ENCODE measurements around the gene OSBPL3. TPM values are rescaled to one million over a fixed set of nuclear protein-coding genes. Genes with fewer than 3 reads are reported as not detected.

OSBPL3 gene
- total RNA-seq, 6 experiments from 2014 or later = 49.7 to 68.8 (median 63.2) TPM

DNA sequence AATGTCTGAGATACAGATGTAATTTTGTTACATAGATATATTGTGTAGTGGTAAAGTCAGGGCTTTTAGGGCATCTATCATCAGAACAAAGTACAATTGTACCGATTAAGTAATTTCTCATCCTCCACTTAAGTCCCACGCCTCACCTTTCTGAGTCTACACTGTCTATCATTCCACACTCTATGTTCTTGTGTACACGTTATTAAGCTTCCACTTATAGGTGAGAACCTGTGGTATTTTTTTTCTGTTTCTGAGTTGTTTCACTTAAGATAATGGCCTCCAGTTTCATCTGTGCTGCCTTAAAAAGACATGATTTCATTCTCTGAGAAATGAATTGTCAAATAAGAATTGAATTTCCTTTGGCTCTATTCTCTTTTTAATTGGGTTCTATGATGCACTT is 15.5 kb upstream of the OSBPL3 start:
- DNase-seq = no peak
- peaks cover 15% of the 10 kb centered on the region for H3K36me3 Mint-ChIP-seq (ENCODE audit: low read depth)
- no peak overlapping the region for H3K27ac Mint-ChIP-seq
- peaks cover 4% of the 10 kb centered on the region for H3K27me3 Mint-ChIP-seq (ENCODE audit: insufficient read depth)
- TF ChIP-seq, protein P1, sequence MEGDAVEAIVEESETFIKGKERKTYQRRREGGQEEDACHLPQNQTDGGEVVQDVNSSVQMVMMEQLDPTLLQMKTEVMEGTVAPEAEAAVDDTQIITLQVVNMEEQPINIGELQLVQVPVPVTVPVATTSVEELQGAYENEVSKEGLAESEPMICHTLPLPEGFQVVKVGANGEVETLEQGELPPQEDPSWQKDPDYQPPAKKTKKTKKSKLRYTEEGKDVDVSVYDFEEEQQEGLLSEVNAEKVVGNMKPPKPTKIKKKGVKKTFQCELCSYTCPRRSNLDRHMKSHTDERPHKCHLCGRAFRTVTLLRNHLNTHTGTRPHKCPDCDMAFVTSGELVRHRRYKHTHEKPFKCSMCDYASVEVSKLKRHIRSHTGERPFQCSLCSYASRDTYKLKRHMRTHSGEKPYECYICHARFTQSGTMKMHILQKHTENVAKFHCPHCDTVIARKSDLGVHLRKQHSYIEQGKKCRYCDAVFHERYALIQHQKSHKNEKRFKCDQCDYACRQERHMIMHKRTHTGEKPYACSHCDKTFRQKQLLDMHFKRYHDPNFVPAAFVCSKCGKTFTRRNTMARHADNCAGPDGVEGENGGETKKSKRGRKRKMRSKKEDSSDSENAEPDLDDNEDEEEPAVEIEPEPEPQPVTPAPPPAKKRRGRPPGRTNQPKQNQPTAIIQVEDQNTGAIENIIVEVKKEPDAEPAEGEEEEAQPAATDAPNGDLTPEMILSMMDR (IDR thresholded peaks at IDR 0.05) = no peak
- H3K9me3 Mint-ChIP-seq = peaks cover 15% of the 10 kb centered on the region
- H3K4me1 Mint-ChIP-seq (ENCODE audit: low read depth) = no peaks in the 10 kb centered on the region
- no peak overlapping the region for H3K4me3 Mint-ChIP-seq

DNA sequence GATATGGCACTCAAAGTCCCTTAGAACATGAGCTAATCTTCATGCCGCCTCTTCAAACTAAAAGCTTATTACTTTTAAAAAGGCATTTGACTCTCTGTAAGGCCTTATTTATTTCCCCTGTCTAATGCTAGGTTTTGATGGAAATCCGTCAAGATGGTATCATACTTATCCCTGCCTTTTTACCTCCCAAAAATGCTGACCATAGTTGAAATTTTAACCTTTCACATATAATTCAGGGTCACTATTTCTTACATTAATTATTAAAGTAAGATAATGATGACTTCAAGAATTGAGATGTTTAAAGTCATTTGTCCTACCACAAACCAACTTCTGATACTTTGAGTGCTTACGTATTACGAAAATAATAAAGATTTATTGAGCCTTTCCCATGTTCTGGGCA is 12.3 kb upstream of the OSBPL3 start:
- Mint-ChIP-seq H3K4me1 (ENCODE audit: low read depth) (no peaks in the 10 kb centered on the region), H3K36me3 (ENCODE audit: low read depth) (no peaks in the 10 kb centered on the region), H3K4me3 (no peak overlapping the region), H3K27me3 (ENCODE audit: insufficient read depth) (peaks cover 4% of the 10 kb centered on the region), H3K9me3 (no peaks in the 10 kb centered on the region), H3K27ac (no peak overlapping the region)
- TF ChIP-seq, protein P1 (IDR thresholded peaks at IDR 0.05) = no peak
- DNase-seq = no peak

DNA sequence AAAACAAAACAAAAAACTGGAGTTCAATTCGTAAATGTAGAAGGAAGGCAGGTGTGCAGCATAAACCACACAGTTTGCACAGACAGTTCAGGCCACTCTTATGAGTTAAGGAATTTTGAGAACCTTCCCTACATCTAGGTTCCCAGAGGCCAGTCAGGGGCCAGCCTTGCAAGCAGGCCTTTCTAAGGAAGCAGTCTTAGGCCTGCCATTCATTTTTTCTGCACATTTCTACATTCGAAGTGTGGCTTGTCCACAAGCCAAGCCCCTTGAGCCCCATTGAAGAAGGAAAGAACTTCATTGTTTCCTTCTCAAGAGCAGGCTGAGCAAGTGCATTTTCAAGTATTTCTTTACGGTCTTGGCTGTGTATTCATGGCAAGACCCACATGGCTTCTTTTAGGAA is 11.4 kb upstream of the OSBPL3 start:
- no peak overlapping the region for H3K4me3 Mint-ChIP-seq
- H3K9me3 Mint-ChIP-seq = no peaks in the 10 kb centered on the region
- TF ChIP-seq, protein P1 (IDR thresholded peaks at IDR 0.05) = no peak
- no peak for DNase-seq
- H3K4me1 Mint-ChIP-seq (ENCODE audit: low read depth) = no peaks in the 10 kb centered on the region
- peaks cover 4% of the 10 kb centered on the region for H3K27me3 Mint-ChIP-seq (ENCODE audit: insufficient read depth)
- no peak overlapping the region for H3K27ac Mint-ChIP-seq
- no peaks in the 10 kb centered on the region for H3K36me3 Mint-ChIP-seq (ENCODE audit: low read depth)

DNA sequence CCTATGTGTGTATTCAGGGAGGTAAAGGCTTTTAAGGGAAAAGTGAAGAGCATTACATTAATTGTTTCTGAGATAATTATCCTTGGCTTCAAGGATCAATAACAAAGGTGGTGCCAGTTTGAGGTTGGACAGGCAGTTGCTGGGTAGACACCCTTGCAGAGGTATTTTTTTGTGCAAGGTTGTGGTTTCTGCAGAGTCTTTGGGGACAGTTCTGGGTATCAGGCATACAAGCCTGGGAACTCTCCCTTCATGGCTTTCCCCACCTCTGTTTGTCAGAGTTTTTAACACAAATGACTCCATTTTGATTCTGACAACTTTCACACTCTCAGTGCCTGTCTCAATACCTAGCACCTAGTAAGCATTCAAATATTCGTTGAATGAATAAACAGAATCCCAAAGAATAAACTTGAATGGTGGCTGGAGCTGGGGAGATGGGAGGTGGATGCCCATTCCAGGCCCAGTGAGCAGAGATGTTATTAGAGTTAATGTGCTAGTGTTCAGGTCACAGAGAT is 7.4 kb upstream of the OSBPL3 start:
- no peaks in the 10 kb centered on the region for H3K9me3 Mint-ChIP-seq
- no peak overlapping the region for H3K27ac Mint-ChIP-seq
- TF ChIP-seq, protein P1 (IDR thresholded peaks at IDR 0.05) = no peak
- no peaks in the 10 kb centered on the region for H3K36me3 Mint-ChIP-seq (ENCODE audit: low read depth)
- DNase-seq = no peak
- H3K4me1 Mint-ChIP-seq (ENCODE audit: low read depth) = peaks cover 21% of the 10 kb centered on the region
- no peak overlapping the region for H3K4me3 Mint-ChIP-seq
- peaks cover 3% of the 10 kb centered on the region for H3K27me3 Mint-ChIP-seq (ENCODE audit: insufficient read depth)

DNA sequence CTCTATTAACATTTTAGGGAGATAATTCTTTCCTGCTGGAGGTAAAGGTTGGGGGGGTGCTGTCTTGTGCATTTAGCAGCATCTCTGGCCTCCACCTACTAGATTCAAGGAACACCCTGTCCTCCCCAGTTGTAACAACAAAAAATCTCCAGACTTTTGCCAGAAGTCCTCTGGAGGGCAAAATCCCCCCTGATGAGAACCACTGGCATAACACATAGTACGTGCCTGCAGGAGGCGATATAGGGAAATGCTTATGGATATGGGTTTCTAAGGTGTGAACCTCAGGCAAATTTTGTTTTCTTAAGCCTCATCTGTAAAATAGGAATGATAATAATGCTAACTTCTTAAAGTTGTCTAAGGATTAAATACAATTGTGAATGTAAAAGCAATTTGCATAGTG is 2.9 kb upstream of the OSBPL3 start:
- Mint-ChIP-seq H3K4me1 (ENCODE audit: low read depth) (peaks cover 53% of the 10 kb centered on the region), H3K27ac (peak overlapping the region; percentile 97; the same call in 1 of the 2 replicates), H3K36me3 (ENCODE audit: low read depth) (peaks cover 11% of the 10 kb centered on the region; the same call in 1 of the 2 replicates), H3K27me3 (ENCODE audit: insufficient read depth) (peaks cover 5% of the 10 kb centered on the region), H3K4me3 (peak overlapping the region; percentile 91), H3K9me3 (no peaks in the 10 kb centered on the region)
- no peak for DNase-seq
- TF ChIP-seq, protein P1 (IDR thresholded peaks at IDR 0.05) = peak; percentile 74
